DOHH2 (cell line): ENCODE data around the gene DOCK8.

ENCODE experiments used
- CTCF ChIP-seq: fragments of 200-600 bp; sonication (generic); IDR thresholded peaks from one replicate; pipeline ENCODE4 v1.5.1; 2014; ENCODE audit warnings: antibody characterized with exemption, mild to moderate bottlenecking, low read depth, low read length; ENCODE audit not compliant: poor library complexity, severe bottlenecking
- EZH2phosphoT487 ChIP-seq: fragments of 200-600 bp; sonication (generic); IDR thresholded peaks from 2 replicates; pipeline ENCODE4 v1.6.1; 2017; ENCODE audit warnings: borderline replicate concordance, mild to moderate bottlenecking, antibody characterized with exemption, low read length, moderate library complexity, mixed read lengths

GRCh38 chr9:504921-505740 lies 290.5 kb downstream of the DOCK8 start:
- no peak for TF ChIP-seq CTCF
- TF ChIP-seq EZH2phosphoT487 = no peak
